Renal cortical epithelial cell (primary cell): ENCODE measurements around the gene BCAM. TPM values are rescaled to one million over a fixed set of nuclear protein-coding genes. Genes with fewer than 3 reads are reported as not detected.
A peak's percentile ranks its signal among the peaks of the same experiment; 100 is the strongest.
"Not testable (repeated sequence)": the region's sequence is repeated elsewhere in the genome, so short reads cannot be mapped to it uniquely, and the experiment has no call there.

Experiments used
- DNase-seq: peaks from one replicate; pipeline ENCODE4 v3.0.0-alpha.2; 2011; ENCODE audit warnings: low read depth
- total RNA-seq: library from RNA; depleted of rRNA; stranded (reverse); fragments of >200 nt; gene quantifications from 2 replicates; pipeline ENCODE4 v1.2.3, GENCODE V29; 2014

Gene BCAM, protein sequence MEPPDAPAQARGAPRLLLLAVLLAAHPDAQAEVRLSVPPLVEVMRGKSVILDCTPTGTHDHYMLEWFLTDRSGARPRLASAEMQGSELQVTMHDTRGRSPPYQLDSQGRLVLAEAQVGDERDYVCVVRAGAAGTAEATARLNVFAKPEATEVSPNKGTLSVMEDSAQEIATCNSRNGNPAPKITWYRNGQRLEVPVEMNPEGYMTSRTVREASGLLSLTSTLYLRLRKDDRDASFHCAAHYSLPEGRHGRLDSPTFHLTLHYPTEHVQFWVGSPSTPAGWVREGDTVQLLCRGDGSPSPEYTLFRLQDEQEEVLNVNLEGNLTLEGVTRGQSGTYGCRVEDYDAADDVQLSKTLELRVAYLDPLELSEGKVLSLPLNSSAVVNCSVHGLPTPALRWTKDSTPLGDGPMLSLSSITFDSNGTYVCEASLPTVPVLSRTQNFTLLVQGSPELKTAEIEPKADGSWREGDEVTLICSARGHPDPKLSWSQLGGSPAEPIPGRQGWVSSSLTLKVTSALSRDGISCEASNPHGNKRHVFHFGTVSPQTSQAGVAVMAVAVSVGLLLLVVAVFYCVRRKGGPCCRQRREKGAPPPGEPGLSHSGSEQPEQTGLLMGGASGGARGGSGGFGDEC
- 7.5 and 186 TPM in 2 replicates for total RNA-seq

DNA sequence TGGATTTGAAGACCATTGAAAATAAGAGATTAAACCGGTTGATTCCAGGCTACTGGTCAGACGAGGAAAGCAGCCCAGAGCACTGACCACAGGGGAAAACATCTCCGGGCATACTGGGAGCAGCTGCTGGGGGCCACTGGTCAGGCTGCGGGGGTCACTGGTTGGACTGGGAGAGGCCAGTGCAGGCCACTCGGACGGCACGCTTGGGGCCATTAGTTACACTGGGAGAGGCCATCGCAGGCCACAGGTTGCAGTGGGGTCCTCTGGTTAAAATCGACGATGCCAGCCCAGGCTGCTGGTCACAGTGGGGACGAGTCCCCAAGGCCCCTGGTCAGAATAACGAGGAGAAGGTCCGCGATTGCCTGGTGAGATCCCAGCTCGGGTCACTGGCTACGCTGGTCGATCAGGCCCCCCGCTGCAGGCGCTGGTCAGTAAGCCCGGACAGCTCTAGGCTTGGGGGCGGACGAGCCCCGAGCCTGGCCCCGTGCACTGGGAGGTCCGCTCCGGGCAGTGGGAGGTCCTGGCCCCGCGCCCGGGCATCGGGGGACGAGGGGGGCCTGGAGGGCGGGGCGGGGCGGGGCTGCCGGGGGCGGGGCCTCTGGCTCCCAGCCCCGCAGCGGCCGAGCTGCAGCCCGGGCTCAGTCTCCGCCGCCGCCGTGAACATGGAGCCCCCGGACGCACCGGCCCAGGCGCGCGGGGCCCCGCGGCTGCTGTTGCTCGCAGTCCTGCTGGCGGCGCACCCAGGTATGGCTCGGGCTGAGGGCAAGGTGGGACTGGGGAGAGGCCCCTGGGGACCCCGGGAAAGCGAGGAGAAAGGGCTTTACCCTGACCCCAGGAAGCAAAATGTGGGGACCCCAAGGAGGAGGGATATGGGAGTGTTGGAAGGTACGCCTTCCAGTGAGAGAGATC lies at the start of gene BCAM:
BCAM (plus strand) TSS at position 641 of the 909 bp plus-strand sequence; CDS start at position 663, 22 bp downstream.
- no peak for DNase-seq

DNA sequence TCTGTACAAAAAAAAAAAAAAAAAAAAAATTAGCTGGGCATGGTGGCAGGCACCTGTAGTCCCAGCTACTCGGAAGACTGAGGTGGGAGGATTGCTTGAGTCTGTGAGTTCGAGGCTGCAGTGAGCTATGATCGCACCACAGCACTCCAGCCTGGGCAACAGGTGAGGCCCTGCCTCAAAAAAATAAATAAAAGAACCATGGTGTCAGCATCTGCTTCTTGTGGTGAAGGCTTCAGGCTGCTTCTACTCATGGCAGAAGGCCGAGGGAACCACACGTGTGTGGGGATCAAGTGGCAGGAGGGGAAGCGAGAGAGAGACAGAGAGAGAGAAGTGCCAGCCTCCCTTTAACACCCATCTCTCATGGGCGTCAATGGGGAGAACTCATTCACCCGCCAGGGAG lies 46.9 kb upstream of the BCAM start:
- DNase-seq, result no peak

DNA sequence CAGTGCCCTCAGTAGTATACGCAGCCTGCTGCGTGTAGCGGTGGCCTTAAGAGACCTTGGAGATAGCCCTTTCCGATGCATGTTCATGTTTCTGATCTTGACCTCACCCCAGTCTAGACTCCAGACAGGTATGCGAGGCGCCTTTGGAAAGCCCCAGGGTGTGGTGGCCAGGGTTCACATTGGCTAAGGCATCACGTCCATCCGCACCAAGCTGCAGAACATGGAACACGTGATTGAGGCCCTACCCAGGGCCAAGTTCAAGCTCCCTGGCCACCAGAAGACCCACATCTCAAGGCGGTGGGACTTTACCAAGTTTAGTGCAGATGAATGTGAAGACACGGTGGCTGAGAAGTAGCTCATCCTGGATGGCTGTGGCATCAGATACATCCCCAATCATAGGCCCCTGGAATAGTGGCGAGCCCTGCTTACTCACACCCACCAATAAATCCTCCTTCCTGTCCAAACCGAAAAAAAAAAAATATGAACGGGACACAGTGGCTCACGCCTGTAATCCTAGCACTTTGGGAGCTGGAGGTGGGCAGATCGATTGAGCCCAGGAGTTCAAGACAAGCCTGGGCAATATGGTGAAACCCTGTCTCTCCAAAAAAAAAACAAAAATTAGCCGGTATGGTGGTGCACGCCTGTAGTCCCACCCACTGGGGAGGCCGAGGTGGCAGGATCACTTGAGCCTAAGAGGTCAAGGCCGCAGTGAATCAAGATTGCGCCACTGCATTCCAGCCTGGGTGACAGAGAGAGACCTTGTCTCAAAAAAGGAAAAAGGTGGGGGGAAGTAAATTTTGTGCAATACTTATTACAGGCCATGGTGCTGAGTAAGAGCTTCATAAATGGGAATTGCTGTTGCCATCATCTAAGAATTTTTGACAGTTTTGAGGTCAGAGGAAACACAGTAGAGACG lies 43.6 kb upstream of the BCAM start:
- no peak for DNase-seq

DNA sequence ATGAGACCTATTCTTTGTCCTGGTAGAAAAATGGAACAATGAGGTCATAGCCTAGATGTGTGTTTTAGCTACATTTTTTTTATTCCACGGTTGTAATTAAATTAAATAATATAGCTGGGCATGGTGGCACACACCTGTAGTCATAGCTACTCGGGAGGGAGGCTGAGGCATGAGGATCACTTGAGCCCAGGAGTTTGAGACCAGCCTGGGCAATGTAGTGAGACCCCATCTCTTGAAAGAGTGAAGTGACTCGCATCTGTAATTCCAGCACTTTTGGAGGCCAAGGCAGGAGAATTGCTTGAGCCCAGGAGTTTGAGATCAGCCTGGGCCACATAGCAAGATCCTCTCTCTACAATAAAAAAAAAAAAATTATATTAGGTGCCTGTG lies 43.0 kb upstream of the BCAM start:
- no peak for DNase-seq

DNA sequence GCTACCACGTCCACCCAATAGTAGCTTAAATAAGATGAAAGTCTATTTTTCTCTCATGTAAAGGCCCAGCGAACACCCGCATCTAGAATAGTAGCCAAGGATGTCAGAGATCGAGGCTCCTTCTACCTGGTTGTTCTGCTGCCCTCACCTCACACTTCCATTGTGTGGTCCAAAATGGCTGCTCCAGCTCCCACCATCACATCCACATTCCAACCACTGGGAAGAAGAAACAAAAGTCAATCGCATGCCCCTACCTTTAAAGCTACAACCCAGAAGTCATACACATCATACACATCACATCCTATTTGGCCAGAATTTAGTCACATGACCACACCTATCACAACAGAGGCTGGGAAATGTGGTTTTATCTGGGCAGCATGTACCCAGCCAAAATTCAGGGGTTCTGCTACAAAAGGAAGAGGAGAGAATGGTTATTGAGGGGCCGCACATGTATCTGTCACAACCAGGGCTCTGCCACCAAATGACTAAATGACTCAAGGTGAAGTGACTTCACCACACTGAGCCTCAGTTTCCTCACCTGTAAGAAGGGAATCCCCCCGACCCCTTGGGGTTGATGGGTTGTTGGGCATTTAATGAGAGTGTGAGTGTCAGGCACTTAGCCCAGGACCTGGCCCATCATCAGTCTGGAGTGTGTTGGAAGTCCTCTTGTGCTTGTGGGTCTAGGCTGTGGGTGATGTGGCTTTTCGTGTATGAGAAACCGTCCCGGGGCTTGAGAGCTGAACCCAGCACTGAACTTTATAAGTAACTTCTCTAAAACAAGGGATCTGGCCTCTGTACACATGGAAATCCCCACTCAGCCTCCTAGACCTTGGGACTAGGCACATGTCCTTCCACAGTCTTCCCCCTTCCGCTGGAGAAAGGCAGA lies 41.4 kb upstream of the BCAM start:
- no peak for DNase-seq

DNA sequence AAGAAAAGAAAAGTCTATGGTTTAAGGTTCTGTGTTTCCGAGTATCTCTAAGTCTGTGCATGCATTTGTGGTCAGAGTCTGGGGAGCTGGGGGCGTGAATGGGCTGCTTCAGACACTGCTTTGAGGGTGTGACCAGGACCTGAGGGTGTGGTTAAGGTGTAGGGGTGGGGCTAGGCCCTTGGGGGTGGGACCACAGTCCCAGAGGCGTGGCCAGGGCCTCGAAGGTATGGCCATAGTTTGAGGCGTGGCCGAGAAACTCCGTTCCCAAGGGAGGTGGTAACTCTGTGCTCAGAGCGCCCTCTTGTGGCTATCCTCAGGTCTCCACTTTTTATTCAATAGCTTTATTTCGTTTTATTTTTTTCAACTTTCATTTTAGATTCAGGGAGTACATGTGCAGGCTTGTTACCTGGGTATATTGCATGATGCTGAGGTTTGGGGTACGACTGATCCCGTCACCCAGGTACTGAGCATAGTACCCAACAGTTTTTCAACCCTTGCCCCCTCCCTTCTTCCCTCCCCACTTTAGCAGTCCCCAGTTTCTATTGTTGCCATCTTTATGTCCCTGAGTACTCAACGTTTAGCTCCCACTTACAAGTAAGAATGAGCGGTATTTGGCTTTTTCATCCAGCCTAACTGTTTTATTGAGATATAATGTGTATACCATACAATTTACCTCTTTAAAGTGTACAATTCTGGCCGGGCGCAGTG lies 38.2 kb upstream of the BCAM start:
- peak; percentile 93 for DNase-seq

DNA sequence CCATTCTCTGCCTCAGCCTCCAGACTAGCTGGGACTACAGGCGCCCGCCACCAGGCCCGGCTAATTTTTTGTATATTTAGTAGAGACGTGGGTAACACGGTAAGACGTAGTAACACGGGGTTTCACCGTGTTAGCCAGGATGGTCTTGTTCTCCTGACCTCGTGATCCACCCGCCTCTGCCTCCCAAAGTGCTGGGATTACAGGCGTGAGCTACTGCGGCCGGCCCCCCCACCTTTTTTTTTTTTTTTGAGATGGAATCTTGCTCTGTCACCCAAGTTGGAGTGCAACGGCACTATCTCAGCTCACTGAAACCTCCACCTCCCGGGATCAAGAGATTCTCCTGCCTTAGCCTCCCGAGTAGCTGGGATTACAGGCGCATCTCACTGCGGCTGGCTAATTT lies 36.8 kb upstream of the BCAM start:
- DNase-seq, result not testable (repeated sequence)

DNA sequence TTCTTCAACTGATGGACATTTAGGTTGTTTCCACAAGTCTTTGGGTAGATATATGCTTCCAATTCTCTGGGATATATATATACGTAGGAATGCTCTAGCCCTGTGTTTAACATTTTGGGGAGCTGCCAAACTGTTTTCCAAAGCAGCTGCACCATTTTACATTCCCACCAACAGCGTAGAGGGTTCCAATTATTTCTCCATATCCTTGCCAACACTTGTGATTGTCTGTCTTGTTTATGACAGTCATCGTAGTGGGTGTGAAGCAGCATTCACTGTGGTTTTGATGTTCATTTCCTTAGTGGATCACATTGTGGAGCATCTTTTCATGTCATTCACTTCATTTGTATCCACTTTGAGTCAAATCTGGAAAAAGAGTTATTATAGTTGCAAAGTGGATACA lies 35.9 kb upstream of the BCAM start:
- DNase-seq, result no peak

DNA sequence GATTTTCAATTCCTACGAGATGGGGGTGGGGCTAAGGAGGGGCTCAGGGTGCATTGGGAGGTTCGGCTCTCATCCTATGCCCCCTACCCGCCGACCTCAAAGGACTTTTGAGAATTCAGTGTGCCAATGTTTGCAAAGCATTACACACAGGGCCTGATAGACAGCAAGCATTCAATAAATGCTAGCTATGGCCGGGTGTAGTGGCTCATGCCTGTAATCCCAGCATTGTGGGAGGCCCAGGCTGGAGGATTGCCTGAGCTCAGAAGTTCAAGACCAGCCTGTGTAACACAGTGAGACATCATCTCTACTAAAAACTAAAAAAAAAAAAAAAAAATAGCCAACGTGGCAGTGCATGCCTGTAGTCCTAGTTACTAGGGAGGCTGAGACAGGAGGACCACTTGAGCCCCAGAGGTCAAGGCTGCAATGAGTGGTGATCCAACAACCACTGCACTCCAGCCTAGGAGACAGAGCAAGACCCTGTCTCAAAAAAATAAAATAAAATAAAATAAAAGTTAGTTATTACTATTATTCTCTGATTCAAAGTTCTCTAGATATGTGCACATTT lies 33.1 kb upstream of the BCAM start:
- DNase-seq, result no peak

DNA sequence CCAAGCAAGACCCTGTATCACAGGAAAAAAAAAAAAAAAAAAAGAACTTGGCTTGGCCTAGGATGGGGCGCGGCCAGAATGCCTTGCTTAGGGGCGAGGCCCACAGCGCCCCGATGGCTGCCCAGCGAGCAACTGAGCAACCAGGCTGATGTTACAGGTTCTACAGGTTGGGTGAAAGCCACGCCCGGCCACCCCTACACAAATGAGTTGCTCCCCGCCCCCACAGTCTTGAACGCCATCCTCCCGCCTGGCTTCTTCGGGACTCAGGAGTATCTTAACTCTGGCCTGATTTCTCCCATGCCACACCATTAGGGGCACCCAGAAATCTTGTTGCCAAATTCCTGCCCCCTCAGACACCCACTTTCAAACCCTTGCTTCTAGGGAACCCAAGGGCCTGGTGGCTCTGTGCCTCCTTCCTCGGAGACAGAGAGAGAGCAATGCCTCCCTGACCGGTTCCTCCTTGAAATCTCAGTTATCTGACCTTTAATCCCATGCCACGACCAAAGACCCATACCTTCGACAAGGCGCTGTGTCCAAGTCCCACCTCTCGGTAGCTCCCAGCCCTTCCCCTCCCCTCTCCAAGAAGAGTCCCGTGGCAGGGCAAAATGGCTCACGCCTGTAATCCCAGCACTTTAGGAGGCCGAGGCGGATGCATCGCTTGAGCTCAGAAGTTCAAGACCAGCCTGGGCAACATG lies 32.4 kb upstream of the BCAM start:
- no peak for DNase-seq

DNA sequence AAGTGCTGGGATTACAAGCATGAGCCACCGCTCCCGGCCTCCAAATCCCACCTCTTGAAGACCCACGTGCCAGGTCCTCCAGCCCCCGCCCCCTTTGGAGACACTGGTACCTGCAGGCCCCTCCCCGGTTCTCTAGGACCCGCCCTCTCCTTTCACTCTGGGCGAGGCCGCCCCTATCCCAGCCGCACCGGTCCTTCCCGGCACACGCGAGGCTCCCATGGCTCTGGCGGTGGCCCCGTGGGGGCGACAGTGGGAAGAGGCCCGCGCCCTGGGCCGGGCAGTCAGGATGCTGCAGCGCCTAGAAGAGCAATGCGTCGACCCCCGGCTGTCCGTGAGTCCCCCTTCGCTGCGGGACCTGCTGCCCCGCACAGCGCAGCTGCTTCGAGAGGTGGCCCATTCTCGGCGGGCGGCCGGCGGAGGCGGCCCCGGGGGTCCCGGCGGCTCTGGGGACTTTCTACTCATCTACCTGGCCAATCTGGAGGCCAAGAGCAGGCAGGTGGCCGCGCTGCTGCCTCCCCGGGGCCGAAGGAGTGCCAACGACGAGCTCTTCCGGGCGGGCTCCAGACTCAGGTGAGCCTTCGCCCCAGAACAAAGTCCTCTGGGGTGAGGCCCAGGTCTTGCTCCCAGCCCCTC lies 31.1 kb upstream of the BCAM start, which contains the start of gene CBLC:
CBLC (plus strand) TSS at position 176 of the 633 bp plus-strand sequence; CDS start at position 218, 42 bp downstream.
- peak; percentile 52 for DNase-seq

DNA sequence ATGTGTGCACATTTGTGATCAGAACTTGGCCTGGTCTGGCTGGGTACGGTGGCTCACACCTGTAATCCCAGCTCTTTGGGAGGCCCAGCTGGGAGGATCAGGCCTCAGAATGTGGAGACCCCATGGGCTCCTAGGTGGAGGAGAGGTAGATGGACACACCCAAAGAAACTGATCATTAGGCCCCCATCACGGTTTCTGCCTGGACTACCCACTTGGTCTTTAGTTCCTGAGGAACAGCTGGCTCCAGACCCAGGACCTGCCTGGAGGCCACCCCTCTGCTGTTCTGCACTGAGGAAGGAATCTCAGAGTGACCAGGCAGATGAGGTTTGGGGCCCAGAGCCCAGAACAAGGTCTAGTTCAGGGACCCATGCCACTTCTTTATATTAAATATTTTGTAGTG lies 29.8 kb upstream of the BCAM start:
- DNase-seq, result no peak

DNA sequence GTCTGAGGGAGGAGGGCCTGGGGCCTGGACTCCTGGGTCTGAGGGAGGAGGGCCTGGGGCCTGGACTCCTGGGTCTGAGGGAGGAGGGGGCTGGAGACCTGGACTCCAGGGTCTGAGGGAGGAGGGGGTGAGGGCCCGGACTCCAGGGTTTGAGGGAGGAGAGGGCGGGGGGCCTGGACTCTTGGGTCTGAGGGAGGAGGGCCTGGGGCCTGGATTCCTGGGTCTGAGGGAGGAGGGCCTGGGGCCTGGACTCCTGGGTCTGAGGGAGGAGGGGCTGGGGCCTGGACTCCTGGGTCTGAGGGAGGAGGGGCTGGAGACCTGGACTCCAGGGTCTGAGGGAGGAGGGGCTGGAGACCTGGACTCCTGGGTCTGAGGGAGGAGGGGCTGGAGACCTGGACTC lies 27.2 kb upstream of the BCAM start:
- DNase-seq, result not testable (repeated sequence)

DNA sequence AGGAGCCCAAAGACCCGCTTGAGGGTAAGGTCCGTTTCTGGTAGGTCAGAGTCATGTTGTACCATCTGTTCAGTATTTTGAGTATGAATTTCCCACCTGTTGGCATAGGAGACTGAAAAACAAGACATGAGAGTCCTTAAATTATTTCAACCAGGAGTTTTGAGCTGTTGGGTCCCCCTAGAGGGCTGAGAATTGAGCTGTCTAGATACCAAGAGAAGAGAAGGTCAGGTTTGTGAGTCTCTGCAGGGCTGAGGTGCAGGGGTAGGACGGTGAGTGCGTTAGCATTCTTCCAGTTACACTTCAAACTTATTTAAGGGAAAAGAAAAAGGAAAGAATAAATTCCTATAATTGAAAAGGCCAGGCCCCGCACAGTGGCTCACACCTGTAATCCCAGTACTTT lies 26.2 kb upstream of the BCAM start:
- no peak for DNase-seq

DNA sequence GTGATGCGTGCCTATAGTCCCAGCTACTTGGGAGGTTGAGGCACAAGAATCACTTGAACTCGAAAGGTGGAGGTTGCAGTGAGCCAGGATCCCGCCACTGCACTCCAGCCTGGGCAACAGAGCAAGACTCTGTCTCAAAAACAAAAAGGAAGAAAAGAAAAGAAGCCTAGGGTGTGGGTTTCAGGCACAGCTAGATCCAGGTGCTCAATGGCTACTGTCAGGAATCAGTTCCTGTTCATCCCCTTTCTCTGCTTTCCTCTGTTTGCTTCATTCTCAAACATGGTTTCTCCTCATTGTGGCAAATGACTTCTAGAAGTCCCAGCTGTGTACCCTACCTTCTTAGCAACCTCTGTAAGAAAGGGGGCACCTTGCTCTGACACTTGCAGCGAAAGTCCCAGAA lies 25.4 kb upstream of the BCAM start:
- DNase-seq, result no peak

DNA sequence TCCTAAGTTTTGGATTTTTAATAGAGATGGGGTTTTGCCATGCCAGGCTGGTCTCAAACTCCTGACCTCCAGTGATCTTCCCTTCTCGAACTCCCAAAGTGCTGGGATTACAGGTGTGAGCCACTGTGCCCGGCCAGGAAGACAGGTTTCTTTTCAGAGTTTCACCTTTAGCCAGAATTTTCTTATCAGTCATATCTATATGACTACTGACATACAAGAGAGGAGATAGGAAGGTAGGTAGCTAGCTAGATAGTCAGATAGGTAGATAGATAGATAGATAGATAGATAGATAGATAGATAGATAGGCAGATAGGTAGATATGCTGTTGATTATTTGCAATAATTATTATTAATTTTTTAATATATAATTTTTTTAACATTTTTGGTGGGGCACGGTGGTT lies 23.6 kb upstream of the BCAM start:
- no peak for DNase-seq

DNA sequence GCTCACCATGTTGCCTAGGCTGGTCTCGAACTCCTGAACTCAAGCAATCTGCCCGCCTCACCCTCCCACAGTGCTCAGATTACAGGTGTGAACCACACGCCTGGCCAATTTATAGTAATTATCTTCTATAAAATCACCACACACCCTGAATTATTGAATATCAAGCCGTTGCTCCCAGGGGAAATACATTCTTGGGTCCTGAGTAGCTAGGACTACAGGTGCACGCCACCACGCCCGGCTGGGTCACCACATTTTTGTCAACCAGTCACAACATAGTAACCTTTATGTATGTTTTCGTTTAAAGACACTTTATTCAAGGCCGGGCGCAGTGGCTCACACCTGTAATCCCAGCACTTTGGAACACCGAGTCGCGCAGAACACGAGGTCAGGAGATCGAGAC lies 22.9 kb upstream of the BCAM start:
- no peak for DNase-seq

DNA sequence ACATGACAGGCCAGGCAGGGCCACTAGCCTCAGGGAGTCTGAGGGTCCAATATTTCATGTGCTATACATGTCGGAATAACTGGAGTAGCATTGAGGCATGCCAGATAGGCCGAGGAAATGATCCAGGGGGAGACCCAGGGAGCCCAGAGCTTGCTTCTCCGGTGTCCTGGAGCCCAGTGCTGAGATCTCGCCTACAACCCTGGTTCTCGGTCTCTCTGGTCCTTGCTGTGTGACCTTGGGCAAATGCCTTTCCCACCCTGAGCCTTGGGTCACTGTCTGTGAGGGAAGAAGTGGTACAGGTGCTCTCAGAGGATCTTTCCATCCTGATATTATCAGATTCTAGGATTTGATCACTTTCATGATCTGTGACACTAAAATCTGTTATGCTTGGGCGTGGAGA lies 19.9 kb upstream of the BCAM start:
- no peak for DNase-seq
